GF-D8 (cell line): Measurements from ENCODE around the gene ARF3.
"Not testable (repeated sequence)": the region's sequence is repeated elsewhere in the genome, so short reads cannot be mapped to it uniquely, and the experiment has no call there.

Experiments used
- DNase-seq: peaks from one replicate; lab custom pipeline; 2025; lab: John Stamatoyannopoulos, UW

ARF3 gene

GRCh38 chr12:48929551-48929950 lies 27.7 kb downstream of the ARF3 start:
- no peak for DNase-seq

- no peak for DNase-seq
These were observed 30.0 kb downstream of the ARF3 start for GRCh38 chr12:48927261-48927660.

DNA sequence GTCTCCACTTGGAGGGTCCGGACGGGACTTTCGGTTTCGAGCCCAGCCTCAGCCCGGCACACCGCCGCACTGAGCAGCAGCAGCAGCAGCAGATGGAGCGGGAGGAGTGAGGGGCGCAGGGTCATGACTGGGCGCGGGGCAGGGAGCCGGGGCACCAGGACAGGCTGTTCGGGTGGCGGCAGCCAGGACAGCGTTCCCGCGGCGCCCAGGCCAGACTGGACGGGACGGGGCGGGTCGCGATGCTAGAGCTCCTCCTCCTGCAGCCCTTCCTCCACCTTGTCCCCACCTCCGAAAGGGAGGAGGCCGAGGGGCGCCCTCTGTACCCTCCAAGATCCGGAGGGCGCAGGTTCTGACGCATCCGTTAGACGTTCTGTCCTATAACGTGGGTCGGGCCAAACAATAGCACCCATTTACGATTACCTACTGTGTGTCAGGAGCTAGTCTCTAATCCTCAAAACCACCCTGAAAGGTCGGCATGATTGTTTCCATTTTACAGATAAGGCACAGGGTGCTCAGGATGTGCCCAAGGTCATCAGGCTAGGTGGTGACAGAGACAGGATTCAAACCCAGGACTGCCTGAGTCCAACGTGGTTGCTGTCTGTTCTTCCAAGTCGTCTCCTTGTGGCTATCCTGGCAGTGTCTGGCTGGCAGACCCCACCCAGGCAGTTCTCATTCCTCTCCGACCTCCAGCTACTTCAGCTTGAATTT lies 31.8 kb downstream of the ARF3 start, which contains the start of gene FKBP11:
Gene FKBP11, minus strand, starts transcription at position 189 of the 708 bp plus-strand sequence. Its CDS starts 64 bp downstream, at position 125.
- DNase-seq = no peak

GRCh38 chr12:48924617-48925303 lies 32.5 kb downstream of the ARF3 start:
- no peak for DNase-seq

GRCh38 chr12:48923117-48923516 lies 34.2 kb downstream of the ARF3 start:
- no peak for DNase-seq

- DNase-seq = peak; percentile 21
These were observed 39.3 kb downstream of the ARF3 start for GRCh38 chr12:48917857-48918537.

- DNase-seq = no peak
These were observed 47.1 kb downstream of the ARF3 start for GRCh38 chr12:48910196-48910595.

GRCh38 chr12:48909698-48910097 lies 47.6 kb downstream of the ARF3 start:
- DNase-seq = not testable (repeated sequence)

DNA sequence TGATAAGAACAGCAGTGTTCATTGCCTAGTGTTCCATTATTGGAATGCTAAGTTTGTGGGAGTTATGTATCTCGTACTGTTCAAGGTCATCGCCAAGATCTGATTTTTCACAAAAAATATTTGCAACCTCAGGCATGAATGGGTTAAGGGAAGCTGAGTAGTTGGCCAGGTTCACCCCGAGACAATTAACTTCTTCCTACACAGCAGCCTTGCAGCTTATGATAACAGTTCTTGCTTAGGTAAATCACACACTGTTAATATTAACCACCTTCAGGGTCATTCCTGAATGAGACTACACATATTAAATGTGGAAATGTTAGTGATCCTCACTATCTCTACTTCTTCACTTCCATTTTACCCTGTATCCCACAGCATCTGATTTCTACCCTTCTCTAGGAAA lies 50.0 kb downstream of the ARF3 start:
- DNase-seq = no peak

- DNase-seq = peak; percentile 35
These were observed 53.3 kb downstream of the ARF3 start for GRCh38 chr12:48903982-48904411.

DNA sequence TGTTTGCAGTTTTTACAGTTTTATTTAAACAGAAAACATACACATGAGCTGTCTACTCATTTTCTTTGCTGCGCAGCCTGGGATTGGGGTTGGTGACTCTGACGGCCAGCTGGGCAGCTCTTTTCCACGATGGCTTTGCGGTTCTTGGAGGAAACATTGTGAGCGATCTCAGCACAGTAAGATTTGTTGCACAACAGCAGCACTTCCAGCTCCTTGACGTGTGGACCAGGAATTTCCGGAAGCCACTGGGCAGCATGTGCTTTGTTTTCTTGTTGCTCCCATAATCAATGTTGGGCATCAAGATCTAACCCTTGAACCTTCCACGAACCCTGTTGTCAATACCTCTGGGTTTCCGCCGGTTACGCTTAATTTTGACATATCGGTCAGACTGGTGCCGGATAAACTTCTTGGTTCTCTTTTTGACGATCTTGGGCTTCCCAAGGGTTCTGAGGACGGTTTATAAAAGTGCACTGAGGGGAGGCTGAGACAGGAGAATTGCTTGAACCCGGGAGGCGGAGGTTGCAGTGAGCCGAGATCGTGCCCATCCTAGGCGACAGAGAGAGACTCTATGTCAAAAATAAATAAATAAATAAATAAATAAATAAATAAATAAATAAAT lies 53.8 kb downstream of the ARF3 start:
- no peak for DNase-seq

GRCh38 chr12:48901278-48901677 lies 56.0 kb downstream of the ARF3 start:
- no peak for DNase-seq

DNA sequence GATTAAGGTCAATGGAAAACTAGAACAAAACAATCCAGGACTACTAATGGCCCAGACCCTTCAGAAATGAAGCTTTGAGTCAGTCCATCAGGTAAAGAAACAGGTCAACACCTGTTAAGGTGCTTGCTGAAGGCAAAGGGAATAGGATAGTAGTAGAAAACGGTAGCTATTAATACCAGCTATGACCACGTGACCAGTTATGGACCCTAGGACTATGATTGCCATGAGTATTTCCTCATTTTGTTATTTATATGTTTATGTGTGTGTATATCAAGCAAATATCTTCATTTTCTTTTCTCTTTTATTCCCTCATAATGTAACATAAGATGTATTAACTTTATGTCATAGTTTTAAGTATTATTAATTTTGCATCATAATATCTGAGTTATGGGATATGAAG lies 57.6 kb downstream of the ARF3 start:
- DNase-seq = no peak

GRCh38 chr12:48894271-48894670 lies 63.0 kb downstream of the ARF3 start:
- DNase-seq = no peak

DNA sequence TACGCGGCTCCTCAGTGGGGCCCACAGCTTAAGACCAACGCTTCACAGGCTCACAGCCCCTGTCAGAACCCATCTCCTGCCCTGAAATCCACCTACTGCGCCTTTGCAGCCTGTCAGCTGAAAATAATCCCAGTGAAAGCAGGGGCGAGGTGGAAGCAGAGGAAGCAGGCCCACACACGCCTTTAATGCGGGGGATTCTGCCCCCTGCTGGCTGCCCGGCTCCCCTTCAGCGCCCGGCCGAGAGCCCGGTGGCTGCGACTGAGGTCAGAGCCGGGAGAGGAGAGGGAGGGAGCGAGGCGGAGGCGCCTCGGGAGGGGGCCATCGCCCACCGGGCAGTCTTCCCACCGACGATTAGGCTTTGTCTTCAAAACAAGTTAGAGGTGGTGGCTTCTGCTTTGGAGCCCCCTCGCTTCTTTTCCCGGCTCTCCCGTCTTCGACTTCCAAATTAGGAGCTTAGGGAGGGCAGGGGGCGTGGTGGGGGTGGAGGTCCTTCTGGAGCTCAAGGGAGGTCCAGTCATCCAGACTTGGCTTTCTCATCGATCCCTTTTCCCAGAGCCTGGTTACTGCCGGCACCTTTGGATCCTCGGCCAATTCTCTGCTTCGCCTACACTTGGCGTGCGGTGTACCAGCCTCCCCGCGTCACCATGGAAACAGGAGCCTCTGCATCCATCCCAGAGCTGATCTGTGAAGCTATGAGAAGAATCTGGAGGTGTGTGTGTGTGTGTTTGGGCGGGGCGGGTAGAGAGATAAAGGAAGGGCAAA lies 66.4 kb downstream of the ARF3 start:
- no peak for DNase-seq

- no peak for DNase-seq
These were observed 67.6 kb downstream of the ARF3 start for GRCh38 chr12:48889679-48890078.
